Tibial nerve (tissue), 4 donors: ENCODE measurements around the gene VGLL3. TPM values are rescaled to one million over a fixed set of nuclear protein-coding genes. Genes with fewer than 3 reads are reported as not detected.

Source experiments
- DNase-seq, 2 donors: peaks; one replicate each; pipeline ENCODE4 v3.0.0-alpha.2; 2019; ENCODE audit warnings: low spot score in 2 of 2
- H3K27ac ChIP-seq, 4 donors: fragments of 200-600 bp; sonication (generic) in 3 of 4; one replicate each; pipeline ENCODE4 v1.5.1; 2017 to 2019; ENCODE audit warnings: mild to moderate bottlenecking in 1 of 4
- H3K27me3 ChIP-seq, 2 donors: fragments of 200-600 bp; sonication (generic) in 1 of 2; one replicate each; pipeline versions ENCODE4 v1.5.1 to v1.6.0; 2017 to 2019
- H3K36me3 ChIP-seq, 3 donors: fragments of 200-600 bp; sonication (generic); one replicate each; pipeline ENCODE4 v1.5.1; 2018 to 2019
- H3K4me1 ChIP-seq, 4 donors: fragments of 200-600 bp; sonication (generic) in 3 of 4; one replicate each; pipeline ENCODE4 v1.5.1; 2017 to 2019
- H3K4me3 ChIP-seq, 4 donors: fragments of 200-600 bp; sonication (generic) in 3 of 4; one replicate each; pipeline ENCODE4 v1.5.1; 2017 to 2019; ENCODE audit warnings: mild to moderate bottlenecking in 1 of 4, moderate library complexity in 1 of 4
- H3K9me3 ChIP-seq, 4 donors: fragments of 200-600 bp; sonication (generic) in 3 of 4; one replicate each; pipeline ENCODE4 v1.5.1; 2017 to 2019
- CTCF ChIP-seq, 5 experiments: fragments of 200-600 bp in 3 of 5; fragments of 450-650 bp in 2 of 5; sonication (generic) in 3 of 5; IDR thresholded peaks; one replicate each; pipeline ENCODE4 v1.5.1; 2016 to 2019; ENCODE audit warnings: antibody characterized with exemption in 5 of 5, mild to moderate bottlenecking in 3 of 5, moderate library complexity in 2 of 5
- EP300 ChIP-seq, 2 donors: sonication (generic); formaldehyde crosslinking; IDR thresholded peaks; one replicate each; pipeline ENCODE4 v1.6.1; 2017; ENCODE audit warnings: antibody characterized with exemption in 2 of 2, mild to moderate bottlenecking in 1 of 2
- POLR2A ChIP-seq, 2 donors: fragments of 450-650 bp; IDR thresholded peaks; one replicate each; pipeline ENCODE4 v1.6.1; 2017; ENCODE audit warnings: antibody characterized with exemption in 2 of 2, mild to moderate bottlenecking in 2 of 2, moderate library complexity in 2 of 2
- WGBS, 2 donors: methylation state at CpG; one replicate each; pipeline ENCODE4 v1.1.5; 2018; 5-methylcytosine and 5-hydroxymethylcytosine counted together
- total RNA-seq, 4 donors: library from RNA; depleted of rRNA; stranded (reverse); fragments of >200 nt; gene quantifications; one replicate each; pipeline ENCODE4 v1.1.0, GENCODE V29; 2016

VGLL3 gene
- total RNA-seq, 4 donors from 2014 or later = 54.3 to 81.5 (median 61.2) TPM

- peak in 1 of 2 donors; percentile 38 for DNase-seq
- H3K4me1 ChIP-seq = peaks cover 0 to 51% (median 8%) of the 10 kb centered on the region in 4 donors
- 72 to 73% methylated on average over 6 of the region's 6 CpGs for WGBS, 2 donors
- H3K27ac ChIP-seq = no peak overlapping the region
- H3K9me3 ChIP-seq = no peaks in the 10 kb centered on the region
- H3K4me3 ChIP-seq = no peak overlapping the region
- no peaks in the 10 kb centered on the region for H3K27me3 ChIP-seq
- TF ChIP-seq CTCF (IDR thresholded peaks at IDR 0.05) (peak in 2 of 5 experiments; percentile 42 to 51), POLR2A (IDR thresholded peaks at IDR 0.05) (no peak), EP300 (IDR thresholded peaks at IDR 0.05) (no peak)
- peaks cover 0 to 42% (median 0%) of the 10 kb centered on the region in 3 donors for H3K36me3 ChIP-seq
These were observed 21.3 kb downstream of the VGLL3 start for GRCh38 chr3:86969500-86970189.

GRCh38 chr3:86968244-86968932 is 22.6 kb downstream of the VGLL3 start:
- Histone ChIP-seq H3K4me1 (peaks cover 0 to 41% (median 5%) of the 10 kb centered on the region in 4 donors), H3K9me3 (no peaks in the 10 kb centered on the region), H3K4me3 (no peak overlapping the region), H3K36me3 (peaks cover 0 to 48% (median 0%) of the 10 kb centered on the region in 3 donors), H3K27me3 (no peaks in the 10 kb centered on the region), H3K27ac (peak overlapping the region in 1 of 4 donors; percentile 13)
- WGBS, 2 donors = 95% methylated on average over 7 of the region's 7 CpGs
- DNase-seq = no peak
- TF ChIP-seq CTCF (IDR thresholded peaks at IDR 0.05) (no peak), POLR2A (IDR thresholded peaks at IDR 0.05) (no peak), EP300 (IDR thresholded peaks at IDR 0.05) (no peak)

GRCh38 chr3:86967062-86967461 is 23.9 kb downstream of the VGLL3 start:
- Histone ChIP-seq H3K36me3 (peaks cover 0 to 55% (median 0%) of the 10 kb centered on the region in 3 donors), H3K27me3 (no peaks in the 10 kb centered on the region), H3K27ac (peak overlapping the region in 2 of 4 donors; percentile 13 to 44), H3K4me3 (no peak overlapping the region), H3K4me1 (peaks cover 0 to 46% (median 3%) of the 10 kb centered on the region in 4 donors), H3K9me3 (no peaks in the 10 kb centered on the region)
- TF ChIP-seq CTCF (IDR thresholded peaks at IDR 0.05) = no peak
- no peak for TF ChIP-seq EP300 (IDR thresholded peaks at IDR 0.05)
- no peak for TF ChIP-seq POLR2A (IDR thresholded peaks at IDR 0.05)
- no peak for DNase-seq
- WGBS, 2 donors = 68 to 75% methylated on average over 2 of the region's 2 CpGs

- no peak for DNase-seq
- Histone ChIP-seq H3K36me3 (peaks cover 0 to 55% (median 0%) of the 10 kb centered on the region in 3 donors), H3K9me3 (no peaks in the 10 kb centered on the region), H3K27ac (peak overlapping the region in 1 of 4 donors; percentile 24), H3K4me1 (peaks cover 0 to 62% (median 6%) of the 10 kb centered on the region in 4 donors), H3K27me3 (no peaks in the 10 kb centered on the region), H3K4me3 (no peak overlapping the region)
- WGBS, 2 donors = 86 to 89% methylated on average over 3 of the region's 3 CpGs
- TF ChIP-seq CTCF (IDR thresholded peaks at IDR 0.05) = no peak
- TF ChIP-seq POLR2A (IDR thresholded peaks at IDR 0.05) = no peak
- no peak for TF ChIP-seq EP300 (IDR thresholded peaks at IDR 0.05)
These were observed 25.8 kb downstream of the VGLL3 start for GRCh38 chr3:86965166-86965565.

GRCh38 chr3:86963611-86964010 is 27.3 kb downstream of the VGLL3 start:
- H3K27me3 ChIP-seq = no peaks in the 10 kb centered on the region
- 86 to 90% methylated on average over 1 of the region's 1 CpG for WGBS, 2 donors
- H3K36me3 ChIP-seq = peaks cover 0 to 48% (median 0%) of the 10 kb centered on the region in 3 donors
- no peak overlapping the region for H3K27ac ChIP-seq
- TF ChIP-seq EP300 (IDR thresholded peaks at IDR 0.05) = no peak
- no peak for TF ChIP-seq CTCF (IDR thresholded peaks at IDR 0.05)
- TF ChIP-seq POLR2A (IDR thresholded peaks at IDR 0.05) = no peak
- H3K9me3 ChIP-seq = no peaks in the 10 kb centered on the region
- H3K4me3 ChIP-seq = no peak overlapping the region
- DNase-seq = no peak
- peaks cover 0 to 65% (median 6%) of the 10 kb centered on the region in 4 donors for H3K4me1 ChIP-seq
